GM23338 (cell line): ENCODE results near the gene CLHC1.
"Not testable (repeated sequence)": the region's sequence is repeated elsewhere in the genome, so short reads cannot be mapped to it uniquely, and the experiment has no call there.

Experiments
- CREB1 ChIP-seq: fragments of 250-450 bp; sonication (Bioruptor Pico); IDR thresholded peaks from 2 replicates; pipeline ENCODE4 v1.5.0; 2020; ENCODE audit warnings: low read depth, mild to moderate bottlenecking, moderate library complexity
- CTCF ChIP-seq, 2 experiments: fragments of 200-600 bp in 1 of 2; sonication (generic) in 1 of 2; conservative IDR thresholded peaks; 2 replicates each; pipeline versions ENCODE4 v1.5.1 to v1.6.1; 2016 to 2017; ENCODE audit warnings: antibody characterized with exemption in 2 of 2, low read depth in 2 of 2, mild to moderate bottlenecking in 2 of 2, moderate library complexity in 1 of 2
- NANOG ChIP-seq: IDR thresholded peaks from 2 replicates; pipeline ENCODE4 v1.6.1; 2016; ENCODE audit warnings: antibody characterized with exemption, borderline replicate concordance
- POLR2AphosphoS5 ChIP-seq: IDR thresholded peaks from 2 replicates; pipeline ENCODE4 v1.6.1; 2016; ENCODE audit warnings: antibody characterized with exemption, low read depth
- REST ChIP-seq: IDR thresholded peaks from one replicate; pipeline ENCODE4 v1.6.1; 2018; ENCODE audit warnings: antibody characterized with exemption; ENCODE audit not compliant: unreplicated experiment

DNA sequence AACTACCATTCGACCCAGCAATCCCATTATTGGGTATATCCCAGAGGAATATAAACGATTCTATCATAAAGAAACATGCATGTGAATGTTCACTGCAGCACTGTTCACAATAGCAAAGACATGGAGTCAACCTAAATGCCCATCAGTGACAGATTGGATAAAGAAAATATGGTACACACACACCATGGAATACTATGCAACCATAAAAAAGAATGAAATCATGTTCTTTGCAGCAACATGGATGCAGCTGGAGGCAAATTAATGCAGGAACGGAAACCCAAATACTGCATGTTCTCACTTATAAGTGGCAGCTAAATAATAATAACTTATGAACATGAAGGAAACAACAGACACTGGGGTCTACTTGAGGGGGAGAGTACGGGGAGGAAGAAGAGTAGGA lies 105.5 kb downstream of the CLHC1 start:
- not testable (repeated sequence) for TF ChIP-seq CTCF (conservative IDR thresholded peaks at IDR 0.05; ENCODE audit: low read depth in 2 of 2); NANOG; CREB1; REST; POLR2AphosphoS5
